HCT116 (cell line): ENCODE data around the gene SUDS3. TPM values are rescaled to one million over a fixed set of nuclear protein-coding genes. Genes with fewer than 3 reads are reported as not detected.
A peak's percentile ranks its signal among the peaks of the same experiment; 100 is the strongest.

Experiments
- ATAC-seq: fragments of 200-7000 bp; cut with Tn5 transposase; 2 replicates; pipeline ENCODE4 v1.9.1; 2020; ENCODE audit warnings: mild to moderate bottlenecking, moderate library complexity
- BruUV-seq: library from RNA; stranded (reverse); fragments of 400-500 nt; replicated peaks from 2 replicates; lab custom pipeline; 2021; lab: Mats Ljungman, UMichigan
- CTCF ChIA-PET: fragments of 300-600 bp; sonication (Branson Sonifier 250); formaldehyde crosslinking; loops from one replicate; lab custom pipeline; 2021; ENCODE audit warnings: antibody characterized with exemption; lab: Charles Lee
- POLR2A ChIA-PET: fragments of 300-600, 350-600 bp; sonication (Branson Sonifier 250); formaldehyde crosslinking; loops from one replicate; lab custom pipeline; 2021; ENCODE audit warnings: antibody characterized with exemption; lab: Charles Lee
- RAD21 ChIA-PET, 2 experiments: fragments of 300-600 bp; sonication (Branson Sonifier 250); formaldehyde crosslinking; loops; one replicate each; lab custom pipeline; 2023; ENCODE audit warnings: low total read pairs in 2 of 2; ENCODE audit not compliant: uncharacterized antibody in 2 of 2, unreplicated experiment in 2 of 2, low non-redundant PET in 1 of 2; lab: Charles Lee
- DNase-seq: peaks from one replicate; pipeline ENCODE4 v3.0.0-alpha.2; 2010; ENCODE audit warnings: low read depth, low spot score
- H2AFZ ChIP-seq: fragments of 200-600 bp; shearing (Covaris generic), sonication (generic); 2 replicates; pipeline ENCODE4 v1.6.1; 2017; ENCODE audit warnings: low read depth, mixed run types, mixed read lengths, antibody characterized with exemption, low read length; ENCODE audit not compliant: poor library complexity, severe bottlenecking
- H3K27ac ChIP-seq: 2 replicates; pipeline ENCODE4 v1.5.1; 2012; ENCODE audit warnings: low read depth, low read length
- H3K27me3 ChIP-seq: fragments of 200-600 bp; sonication (generic); 2 replicates; pipeline ENCODE4 v1.6.1; 2016; ENCODE audit warnings: mixed run types, low read length, mixed read lengths; ENCODE audit not compliant: insufficient read depth
- H3K36me3 ChIP-seq, 2 experiments: fragments of 200-500 bp in 1 of 2; fragments of 200-600 bp in 1 of 2; sonication (Bioruptor generic) in 1 of 2; sonication (generic) in 1 of 2; 2 replicates each; pipeline versions ENCODE4 v1.5.1 to v1.6.1; 2014 to 2016; ENCODE audit warnings: low read length in 2 of 2, inconsistent platforms in 1 of 2, mixed read lengths in 1 of 2, mixed run types in 1 of 2; ENCODE audit not compliant: insufficient read depth in 2 of 2, control insufficient read depth in 1 of 2
- H3K4me1 ChIP-seq, 2 experiments: fragments of 200-600 bp in 1 of 2; sonication (generic) in 1 of 2; 2 replicates each; pipeline versions ENCODE4 v1.5.1 to v1.6.1; 2012 to 2017; ENCODE audit warnings: low read length in 2 of 2, inconsistent platforms in 1 of 2, mild to moderate bottlenecking in 1 of 2, mixed read lengths in 1 of 2, mixed run types in 1 of 2, moderate library complexity in 1 of 2; ENCODE audit not compliant: insufficient read depth in 2 of 2, control insufficient read depth in 1 of 2
- H3K4me2 ChIP-seq: fragments of 200-600 bp; sonication (generic); 2 replicates; pipeline ENCODE4 v1.6.1; 2017; ENCODE audit warnings: mixed run types, low read length, mixed read lengths
- H3K4me3 ChIP-seq, 2 experiments: fragments of 200-600 bp in 1 of 2; sonication (generic) in 1 of 2; replicated peaks in 1 of 2; 2 replicates each; pipeline ENCODE4 v1.5.1; 2011 to 2016; ENCODE audit warnings: low read length in 2 of 2, control low read depth in 1 of 2, low read depth in 1 of 2, mild to moderate bottlenecking in 1 of 2, mixed read lengths in 1 of 2, mixed run types in 1 of 2
- H3K79me2 ChIP-seq: fragments of 200-600 bp; sonication (generic); 2 replicates; pipeline ENCODE4 v1.6.1; 2017; ENCODE audit warnings: mild to moderate bottlenecking, mixed run types, low read length, moderate library complexity, mixed read lengths; ENCODE audit not compliant: insufficient read depth
- H3K9ac ChIP-seq: fragments of 200-600 bp; sonication (generic); 2 replicates; pipeline ENCODE4 v1.6.1; 2016; ENCODE audit warnings: low read length, mixed read lengths
- H3K9me2 ChIP-seq: fragments of 200-600 bp; sonication (generic), shearing (Covaris generic); 2 replicates; pipeline ENCODE4 v1.6.1; 2017; ENCODE audit warnings: mixed run types, mild to moderate bottlenecking, moderate library complexity; ENCODE audit not compliant: insufficient read depth
- H3K9me3 ChIP-seq, 2 experiments: fragments of 200-500 bp in 1 of 2; fragments of 200-600 bp in 1 of 2; sonication (Bioruptor generic) in 1 of 2; sonication (generic) in 1 of 2; 2 replicates each; pipeline ENCODE4 v1.6.1; 2014 to 2017; ENCODE audit warnings: low read length in 2 of 2, mixed read lengths in 2 of 2, inconsistent platforms in 1 of 2, low read depth in 1 of 2, mild to moderate bottlenecking in 1 of 2, mixed run types in 1 of 2, moderate library complexity in 1 of 2; ENCODE audit not compliant: control insufficient read depth in 1 of 2, insufficient read depth in 1 of 2
- H4K20me1 ChIP-seq: fragments of 200-600 bp; sonication (generic), shearing (Covaris generic); 2 replicates; pipeline ENCODE4 v1.6.1; 2017; ENCODE audit warnings: mixed run types, mild to moderate bottlenecking, moderate library complexity; ENCODE audit not compliant: insufficient read depth
- ATF3 ChIP-seq: IDR thresholded peaks from 2 replicates; pipeline ENCODE4 v1.6.1; 2012
- CEBPB ChIP-seq: IDR thresholded peaks from 2 replicates; pipeline ENCODE4 v1.6.1; 2012; ENCODE audit warnings: low read depth
- CTCF ChIP-seq, 3 experiments: fragments of 200-600 bp in 1 of 3; sonication (generic) in 1 of 3; IDR thresholded peaks in 2 of 3; conservative IDR thresholded peaks in 1 of 3; 2 replicates each; pipeline ENCODE4 v1.5.1; 2012 to 2017; ENCODE audit warnings: low read depth in 2 of 3, low read length in 2 of 3, antibody characterized with exemption in 1 of 3, borderline replicate concordance in 1 of 3, control low read depth in 1 of 3, mild to moderate bottlenecking in 1 of 3, mixed read lengths in 1 of 3, mixed run types in 1 of 3, moderate library complexity in 1 of 3; ENCODE audit not compliant: insufficient read depth in 1 of 3
- EGR1 ChIP-seq: IDR thresholded peaks from 2 replicates; pipeline ENCODE4 v1.6.1; 2012; ENCODE audit warnings: low read depth
- EZH2 ChIP-seq: fragments of 200-600 bp; sonication (generic); IDR thresholded peaks from 2 replicates; pipeline ENCODE4 v1.6.1; 2017; ENCODE audit warnings: antibody characterized with exemption, mixed run types
- FOSL1 ChIP-seq: IDR thresholded peaks from 2 replicates; pipeline ENCODE4 v1.6.1; 2012; ENCODE audit warnings: low read depth
- SIN3A ChIP-seq: IDR thresholded peaks from 2 replicates; pipeline ENCODE4 v1.6.1; 2012; ENCODE audit warnings: low read depth
- TCF7L2 ChIP-seq: IDR thresholded peaks from 2 replicates; pipeline ENCODE4 v1.7.0; 2011; ENCODE audit warnings: borderline replicate concordance, inconsistent platforms; ENCODE audit not compliant: insufficient read depth, insufficient read length; ENCODE audit errors: extremely low read depth
- YY1 ChIP-seq: IDR thresholded peaks from 2 replicates; pipeline ENCODE4 v1.6.1; 2011; ENCODE audit warnings: low read length, low read depth, moderate library complexity, mild to moderate bottlenecking; ENCODE audit not compliant: insufficient replicate concordance; ENCODE audit errors: extremely low read depth
- ZBTB33 ChIP-seq: IDR thresholded peaks from 2 replicates; pipeline ENCODE4 v1.6.1; 2011; ENCODE audit warnings: mild to moderate bottlenecking, low read length, moderate library complexity; ENCODE audit not compliant: insufficient replicate concordance; ENCODE audit errors: extremely low read depth
- ZFX ChIP-seq: fragments of 450-650 bp; IDR thresholded peaks from 2 replicates; pipeline ENCODE4 v1.6.1; 2017
- intact Hi-C: fragments of 100-400 bp; cut with micrococcal nuclease; formaldehyde crosslinking; loops from 2 replicates; pipeline ENCODE4 v1.10.0; 2022
- total RNA-seq: library from RNA; stranded (reverse); gene quantifications from one replicate; pipeline ENCODE4 v1.2.1, GENCODE V29; 2021; ENCODE audit not compliant: unreplicated experiment

The SUDS3 gene
- total RNA-seq, 1 experiment from 2014 or later = 32.3 TPM

- TF ChIP-seq ZBTB33 (no peak), EGR1 (peak; percentile 60; the same call in 1 of the 2 replicates)
- TF ChIP-seq, all 23 proteins: peak for 10
These were observed at the start of gene SUDS3 (continued) for GRCh38 chr12:118376089-118377020.

- peaks cover 0 to 4% of the 10 kb centered on the region in 2 experiments; a peak in 2 of 4 replicates for H3K4me1 ChIP-seq
- intact Hi-C loops = no loop called here
- no peaks in the 10 kb centered on the region for H4K20me1 ChIP-seq
- H3K36me3 ChIP-seq = no peaks in the 10 kb centered on the region
- TF ChIP-seq SIN3A (no peak), TCF7L2 (no peak), YY1 (no peak), EZH2 (no peak), ATF3 (no peak), CEBPB (no peak), ZFX (no peak), CTCF (IDR thresholded peaks at IDR 0.05 in 2 of 3, conservative IDR thresholded peaks at IDR 0.05 in 1 of 3; ENCODE audit: borderline replicate concordance in 1 of 3, insufficient read depth in 1 of 3, low read depth in 2 of 3, low read length in 2 of 3) (no peak), FOSL1 (no peak)
- H3K9ac ChIP-seq = no peak overlapping the region
- CTCF ChIA-PET = no interaction called here
- POLR2A ChIA-PET = no interaction called here
- RAD21 ChIA-PET = no interaction called here
- no peak overlapping the region for H3K27ac ChIP-seq
- no peak overlapping the region for H2AFZ ChIP-seq
- no peaks in the 10 kb centered on the region for H3K79me2 ChIP-seq
- no TSS peak for BruUV-seq
- no peak overlapping the region for H3K4me3 ChIP-seq
- no peak overlapping the region for H3K4me2 ChIP-seq
- DNase-seq = no peak
- no peaks in the 10 kb centered on the region for H3K9me3 ChIP-seq
- no peaks in the 10 kb centered on the region for H3K27me3 ChIP-seq
- ATAC-seq = no peak
- H3K9me2 ChIP-seq = no peaks in the 10 kb centered on the region
These were observed 49.4 kb upstream of the SUDS3 start for GRCh38 chr12:118326991-118327390.
